HepG2 (cell line): ENCODE data around the gene FAM78A. TPM values are rescaled to one million over a fixed set of nuclear protein-coding genes. Genes with fewer than 3 reads are reported as not detected.

ENCODE experiments used
- ATAC-seq: fragments of 200-7000 bp; cut with Tn5 transposase; 3 replicates; pipeline ENCODE4 v1.9.1; 2020; ENCODE audit warnings: mild to moderate bottlenecking, moderate library complexity
- BruUV-seq: library from RNA; stranded (reverse); fragments of 400-500 nt; replicated peaks from 2 replicates; lab custom pipeline; 2021; lab: Mats Ljungman, UMichigan
- CTCF ChIA-PET: fragments of 300-600 bp; formaldehyde crosslinking; extraction: SDS; loops from one replicate; lab custom pipeline; 2021; ENCODE audit warnings: low total read pairs, inconsistent platforms, low intra/inter-chr PET ratio; lab: Yijun Ruan, JAX
- POLR2A ChIA-PET: fragments of 350-600 bp; sonication (Branson Sonifier 250); formaldehyde crosslinking; loops from one replicate; lab custom pipeline; 2020; ENCODE audit warnings: antibody characterized with exemption, inconsistent platforms; lab: Yijun Ruan, JAX
- DNase-seq: peaks from one replicate; pipeline ENCODE4 v3.0.0-alpha.2; 2015; ENCODE audit warnings: low spot score
- FAIRE-seq: peaks from 3 replicates; lab custom pipeline; 2011; peaks lifted over from hg19 to GRCh38; lab: Jason Lieb, UNC
- H2AFZ ChIP-seq: one replicate; pipeline ENCODE4 v1.6.1; 2011; ENCODE audit warnings: low read length, inconsistent platforms
- H3K27ac ChIP-seq: fragments of 300-600 bp; 3 replicates; pipeline ENCODE4 v1.8.0; 2011; ENCODE audit warnings: mixed run types, mild to moderate bottlenecking, mixed read lengths, low read length, inconsistent platforms; ENCODE audit not compliant: insufficient read depth; ENCODE audit errors: extremely low read length
- H3K27me3 ChIP-seq, 2 experiments: fragments of 200-600 bp in 1 of 2; 2 replicates in 1 of 2; 3 replicates in 1 of 2; pipeline versions ENCODE4 v1.6.0 to v1.8.0; 2011; ENCODE audit warnings: low read length in 2 of 2, mild to moderate bottlenecking in 2 of 2, moderate library complexity in 2 of 2, inconsistent platforms in 1 of 2; ENCODE audit not compliant: insufficient read depth in 2 of 2, control insufficient read depth in 1 of 2
- H3K36me3 ChIP-seq, 2 experiments: fragments of 200-600 bp in 1 of 2; replicated peaks in 1 of 2; 2 replicates in 1 of 2; 3 replicates in 1 of 2; pipeline versions ENCODE4 v1.5.1 to v1.8.0; 2011; ENCODE audit warnings: low read length in 2 of 2, inconsistent platforms in 1 of 2; ENCODE audit not compliant: insufficient read depth in 2 of 2, control insufficient read depth in 1 of 2
- H3K4me1 ChIP-seq: 2 replicates; pipeline ENCODE4 v1.5.1; 2012; ENCODE audit warnings: low read length, inconsistent platforms; ENCODE audit not compliant: insufficient read depth
- H3K4me2 ChIP-seq: 2 replicates; pipeline ENCODE4 v1.6.0; 2011; ENCODE audit warnings: low read depth, low read length, inconsistent platforms
- H3K4me3 ChIP-seq, 3 experiments: fragments of 200-600 bp in 1 of 3; sonication (generic), shearing (Covaris generic) in 1 of 3; replicated peaks in 1 of 3; 2 replicates each; pipeline ENCODE4 v1.5.1; 2011 to 2016; ENCODE audit warnings: low read length in 3 of 3, inconsistent platforms in 2 of 3, low read depth in 2 of 3, mild to moderate bottlenecking in 2 of 3, control low read depth in 1 of 3, mixed read lengths in 1 of 3; ENCODE audit not compliant: insufficient read depth in 1 of 3
- H3K79me2 ChIP-seq: one replicate; pipeline ENCODE4 v1.6.1; 2011; ENCODE audit warnings: low read length, inconsistent platforms; ENCODE audit not compliant: insufficient read depth
- H3K9ac ChIP-seq: 2 replicates; pipeline ENCODE4 v1.6.0; 2011; ENCODE audit warnings: mild to moderate bottlenecking, low read depth, low read length, inconsistent platforms; ENCODE audit not compliant: insufficient read depth
- H3K9me3 ChIP-seq: 2 replicates; pipeline ENCODE4 v1.5.1; 2012; ENCODE audit warnings: mild to moderate bottlenecking, low read length
- H4K20me1 ChIP-seq: 2 replicates; pipeline ENCODE4 v1.6.0; 2011; ENCODE audit warnings: inconsistent platforms, mild to moderate bottlenecking, low read length, moderate library complexity; ENCODE audit not compliant: insufficient read depth
- MYNN ChIP-seq: sonication (generic); formaldehyde crosslinking; IDR thresholded peaks from 2 replicates; pipeline ENCODE4 v1.4.0; 2020; ENCODE audit warnings: mild to moderate bottlenecking, low read depth, missing genetic modification reagents
- NFRKB ChIP-seq: fragments of 450-650 bp; IDR thresholded peaks from 2 replicates; pipeline ENCODE4 v1.6.1; 2017
- ZNF230 ChIP-seq: sonication (generic); formaldehyde crosslinking; IDR thresholded peaks from 2 replicates; pipeline ENCODE4 v1.4.0; 2020; ENCODE audit warnings: mild to moderate bottlenecking, missing genetic modification reagents
- ZNF629 ChIP-seq: sonication (generic); formaldehyde crosslinking; conservative IDR thresholded peaks from 2 replicates; pipeline ENCODE4 v1.5.0; 2020; ENCODE audit warnings: missing genetic modification reagents
- ZNF780A ChIP-seq: sonication (generic); formaldehyde crosslinking; IDR thresholded peaks from 2 replicates; pipeline ENCODE4 v1.8.0; 2022; ENCODE audit warnings: mild to moderate bottlenecking, missing genetic modification reagents, moderate library complexity
- WGBS: methylation state at CpG from one replicate; pipeline ENCODE4 v1.1.6; 2017; ENCODE audit warnings: low lambda C conversion rate; 5-methylcytosine and 5-hydroxymethylcytosine counted together
- in situ Hi-C: cut with HindIII; loops from 2 replicates; pipeline ENCODE4 v1.10.0; 2017; ENCODE audit warnings: low pct_unique_long_range_greater_than_20kb; ENCODE audit not compliant: extremely low pct_ligation_motif_present
- intact Hi-C: fragments of 100-400 bp; cut with micrococcal nuclease; formaldehyde crosslinking; loops from one replicate; pipeline ENCODE4 v1.10.0; 2022; ENCODE audit not compliant: unreplicated experiment
- polyA plus RNA-seq, 8 experiments: library from polyadenylated mRNA; depleted of rRNA in 3 of 8; stranded (reverse) in 7 of 8; unstranded in 1 of 8; fragments of >200 nt; fragmentation: Illumina TruSeq in 4 of 8; extraction: Trizol in 4 of 8; gene quantifications; 2 replicates each; pipeline versions ENCODE4 v1.2.1 to v1.2.3, GENCODE V29; 2011 to 2016; ENCODE audit warnings: low read depth in 4 of 8, missing spikeins in 1 of 8, mixed read lengths in 1 of 8; ENCODE audit not compliant: insufficient read depth in 1 of 8
- total RNA-seq, 5 experiments: library from RNA; depleted of rRNA; stranded (reverse); fragments of >200 nt; fragmentation: Illumina TruSeq; extraction: Trizol; gene quantifications; 2 replicates each; pipeline ENCODE4 v1.2.3, GENCODE V29; 2016; ENCODE audit warnings: low read depth in 1 of 5

Gene FAM78A
- total and polyA plus RNA-seq, 2 of the 13 experiments (the other 11 are each of a cell fraction or from before 2014, with no cell fraction given), result 0.18 to 0.62 TPM

GRCh38 chr9:131309530-131310276, 33.4 kb upstream of the FAM78A start:
- no peaks in the 10 kb centered on the region for H3K36me3 ChIP-seq
- BruUV-seq, result no TSS peak
- no peaks in the 10 kb centered on the region for H4K20me1 ChIP-seq
- no peak for DNase-seq
- H3K27ac ChIP-seq, result no peak overlapping the region
- ATAC-seq, result no peak
- TF ChIP-seq MYNN (no peak), ZNF629 (CRISPR knock-in tag) (peak; percentile 85)
- WGBS, result 49% methylated on average over 16 of the region's 18 CpGs
- H3K9ac ChIP-seq, result no peak overlapping the region
- in situ Hi-C loops (no loop called here), intact Hi-C loops (no loop called here)
- FAIRE-seq, result no peak
- peaks cover 9% of the 10 kb centered on the region for H3K4me1 ChIP-seq
- H3K27me3 ChIP-seq, result peaks cover 7 to 49% of the 10 kb centered on the region in 2 experiments; a peak in 4 of 5 replicates
- ChIA-PET POLR2A (no interaction called here), CTCF (no interaction called here)
- H3K9me3 ChIP-seq, result no peaks in the 10 kb centered on the region
- H3K79me2 ChIP-seq, result no peaks in the 10 kb centered on the region
- H2AFZ ChIP-seq, result no peak overlapping the region
- no peak overlapping the region for H3K4me3 ChIP-seq
- H3K4me2 ChIP-seq, result no peak overlapping the region

GRCh38 chr9:131308906-131309529, 32.7 kb upstream of the FAM78A start:
- no peak for DNase-seq
- Histone ChIP-seq H3K36me3 (no peaks in the 10 kb centered on the region), H3K27ac (no peak overlapping the region), H3K4me1 (peaks cover 13% of the 10 kb centered on the region), H2AFZ (no peak overlapping the region), H3K4me3 (no peak overlapping the region), H3K27me3 (peaks cover 7 to 56% of the 10 kb centered on the region in 2 experiments; a peak in 4 of 5 replicates), H3K4me2 (no peak overlapping the region), H3K9me3 (no peaks in the 10 kb centered on the region), H4K20me1 (no peaks in the 10 kb centered on the region), H3K9ac (no peak overlapping the region), H3K79me2 (no peaks in the 10 kb centered on the region)
- FAIRE-seq, result no peak
- WGBS, result 23% methylated on average over 12 of the region's 17 CpGs
- ChIA-PET POLR2A (no interaction called here), CTCF (no interaction called here)
- TF ChIP-seq NFRKB (no peak), ZNF780A (CRISPR knock-in tag) (no peak), ZNF230 (CRISPR knock-in tag) (no peak)
- BruUV-seq, result no TSS peak
- ATAC-seq, result no peak
- intact Hi-C loops, result no loop called here
- in situ Hi-C loops, result no loop called here
